Mesodermal cell (in vitro differentiated cells): Measurements from ENCODE around the gene SCP2.

Experiments used
- H3K27ac ChIP-seq: 2 replicates; pipeline ENCODE4 v1.7.0; 2013; ENCODE audit warnings: mild to moderate bottlenecking, low read depth, low read length, moderate library complexity; ENCODE audit not compliant: severe bottlenecking
- H3K36me3 ChIP-seq: 2 replicates; pipeline ENCODE4 v1.7.1; 2013; ENCODE audit warnings: mild to moderate bottlenecking, low read length, moderate library complexity; ENCODE audit not compliant: control insufficient read depth, insufficient read depth
- H3K4me1 ChIP-seq: one replicate; pipeline ENCODE4 v1.7.1; 2013; ENCODE audit warnings: mild to moderate bottlenecking, low read length; ENCODE audit not compliant: insufficient read depth, control insufficient read depth, poor library complexity, severe bottlenecking
- H3K4me3 ChIP-seq: 2 replicates; pipeline ENCODE4 v1.7.0; 2013; ENCODE audit warnings: low read length, control low read depth, mild to moderate bottlenecking; ENCODE audit not compliant: insufficient read depth, poor library complexity, severe bottlenecking; ENCODE audit errors: extremely low read depth
- H3K9me3 ChIP-seq: 2 replicates; pipeline ENCODE4 v1.7.1; 2013; ENCODE audit warnings: mild to moderate bottlenecking, low read length, moderate library complexity; ENCODE audit not compliant: control insufficient read depth
- WGBS, 2 experiments: methylation state at CpG; one replicate each; pipeline ENCODE4 v1.1.5; 2013; ENCODE audit warnings: missing lambda C conversion rate in 2 of 2; ENCODE audit not compliant: insufficient coverage in 2 of 2; 5-methylcytosine and 5-hydroxymethylcytosine counted together

Gene SCP2

GRCh38 chr1:53011175-53011574 is 84.1 kb downstream of the SCP2 start:
- Histone ChIP-seq H3K36me3 (no peaks in the 10 kb centered on the region), H3K4me3 (no peak overlapping the region), H3K4me1 (no peaks in the 10 kb centered on the region), H3K27ac (no peak overlapping the region), H3K9me3 (no peaks in the 10 kb centered on the region)
- WGBS, 2 experiments = 83% methylated on average over 2 of the region's 4 CpGs; no CpG with 5 or more reads in 1 of the 2 experiments

GRCh38 chr1:53014791-53015507 is 87.9 kb downstream of the SCP2 start:
- H3K9me3 ChIP-seq = no peaks in the 10 kb centered on the region
- no peaks in the 10 kb centered on the region for H3K36me3 ChIP-seq
- WGBS, 2 experiments = 0 to 2% methylated on average over 6 to 8 of the region's 9 CpGs
- H3K27ac ChIP-seq = no peak overlapping the region
- no peaks in the 10 kb centered on the region for H3K4me1 ChIP-seq
- H3K4me3 ChIP-seq = peak overlapping the region; percentile 51

GRCh38 chr1:53015508-53015860 is 88.4 kb downstream of the SCP2 start:
- no peak overlapping the region for H3K27ac ChIP-seq
- 10 to 31% methylated on average over 2 of the region's 3 CpGs for WGBS, 2 experiments
- H3K36me3 ChIP-seq = no peaks in the 10 kb centered on the region
- H3K9me3 ChIP-seq = no peaks in the 10 kb centered on the region
- H3K4me3 ChIP-seq = peak overlapping the region; percentile 51
- no peaks in the 10 kb centered on the region for H3K4me1 ChIP-seq

DNA sequence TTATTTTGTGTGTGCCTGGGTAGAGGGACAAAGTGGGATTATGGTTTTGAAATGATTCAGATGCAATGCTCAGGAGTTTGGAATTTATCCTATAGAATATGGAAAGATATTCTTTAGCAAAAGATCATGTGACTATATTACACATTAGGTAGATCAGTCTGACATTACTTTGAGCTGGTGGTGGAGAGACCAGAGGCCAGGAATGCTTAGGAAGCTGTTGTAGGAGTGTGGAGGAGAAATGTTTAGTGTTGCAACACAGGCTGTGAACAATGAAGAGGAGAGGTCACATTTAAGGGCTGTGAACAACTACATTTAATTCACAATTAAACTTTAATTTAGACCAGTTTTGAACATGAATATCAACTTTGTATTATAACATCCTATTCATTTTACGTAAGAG is 89.6 kb downstream of the SCP2 start:
- H3K36me3 ChIP-seq = no peaks in the 10 kb centered on the region
- no peak overlapping the region for H3K27ac ChIP-seq
- H3K4me1 ChIP-seq = no peaks in the 10 kb centered on the region
- H3K4me3 ChIP-seq = no peak overlapping the region
- WGBS, 2 experiments = no CpG with 5 or more reads among the region's 1 CpG
- H3K9me3 ChIP-seq = no peaks in the 10 kb centered on the region

DNA sequence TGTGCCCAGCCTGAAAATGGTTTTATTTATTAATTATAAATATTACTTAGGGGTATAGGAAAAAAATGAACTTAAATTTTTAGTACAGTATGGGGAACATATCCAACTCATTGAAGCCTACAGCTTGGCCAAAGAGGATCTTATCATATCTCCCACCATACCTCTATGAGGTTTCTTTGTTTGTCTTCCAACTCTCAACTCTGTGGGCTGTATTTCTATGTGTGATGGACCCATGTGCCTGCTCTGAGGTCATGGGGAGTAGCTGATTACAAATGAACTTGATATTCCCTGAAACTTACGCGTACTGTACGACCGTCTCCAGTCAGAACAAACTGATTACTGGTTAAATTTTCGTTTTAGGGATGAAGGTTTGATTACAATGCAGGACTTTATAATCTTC is 93.5 kb downstream of the SCP2 start:
- Histone ChIP-seq H3K9me3 (no peaks in the 10 kb centered on the region), H3K4me3 (no peak overlapping the region), H3K27ac (no peak overlapping the region), H3K4me1 (peaks cover 6% of the 10 kb centered on the region), H3K36me3 (no peaks in the 10 kb centered on the region)
- WGBS, 2 experiments = no CpG with 5 or more reads among the region's 5 CpGs

- no peaks in the 10 kb centered on the region for H3K9me3 ChIP-seq
- no peaks in the 10 kb centered on the region for H3K36me3 ChIP-seq
- H3K27ac ChIP-seq = no peak overlapping the region
- no CpG with 5 or more reads among the region's 1 CpG for WGBS, 2 experiments
- peaks cover 6% of the 10 kb centered on the region for H3K4me1 ChIP-seq
- no peak overlapping the region for H3K4me3 ChIP-seq
Measured at GRCh38 chr1:53022179-53022578, 95.1 kb downstream of the SCP2 start.

GRCh38 chr1:53023546-53023945 is 96.5 kb downstream of the SCP2 start:
- Histone ChIP-seq H3K4me1 (peaks cover 6% of the 10 kb centered on the region), H3K27ac (no peak overlapping the region)
- 92 to 94% methylated on average over 2 of the region's 3 CpGs for WGBS, 2 experiments

GRCh38 chr1:53024117-53024516 is 97.0 kb downstream of the SCP2 start:
- Histone ChIP-seq H3K4me3 (no peak overlapping the region), H3K9me3 (no peaks in the 10 kb centered on the region), H3K36me3 (peaks cover 2% of the 10 kb centered on the region), H3K4me1 (peaks cover 6% of the 10 kb centered on the region), H3K27ac (no peak overlapping the region)

More at GRCh38 chr1:53023546-53023945, 96.5 kb downstream of the SCP2 start:
- no peaks in the 10 kb centered on the region for H3K36me3 ChIP-seq
- no peak overlapping the region for H3K4me3 ChIP-seq
- H3K9me3 ChIP-seq = no peaks in the 10 kb centered on the region

- WGBS, 2 experiments = 80 to 89% methylated on average over 2 of the region's 2 CpGs
- Histone ChIP-seq H3K4me1 (peaks cover 6% of the 10 kb centered on the region), H3K36me3 (peaks cover 11% of the 10 kb centered on the region), H3K4me3 (no peak overlapping the region), H3K9me3 (no peaks in the 10 kb centered on the region), H3K27ac (no peak overlapping the region)
Measured at GRCh38 chr1:53025034-53025768, 98.1 kb downstream of the SCP2 start.

DNA sequence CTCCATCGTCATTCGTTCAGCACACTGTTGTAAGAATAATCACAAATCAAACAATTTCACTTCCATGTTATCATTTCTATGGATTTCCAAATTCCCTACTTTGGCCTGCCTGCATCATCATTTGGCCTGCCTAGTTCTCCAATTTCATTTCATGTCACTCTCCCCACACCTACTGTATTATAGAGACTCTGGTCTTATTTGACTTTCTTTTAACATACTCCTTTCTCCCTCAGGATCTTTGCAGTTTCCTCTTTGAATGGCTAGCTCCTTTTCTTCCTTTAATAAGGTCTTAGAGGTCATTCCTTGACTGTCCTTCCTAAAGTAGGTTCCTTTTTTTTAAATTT is 98.7 kb downstream of the SCP2 start:
- Histone ChIP-seq H3K36me3 (peaks cover 11% of the 10 kb centered on the region), H3K4me1 (peaks cover 6% of the 10 kb centered on the region), H3K4me3 (no peak overlapping the region), H3K27ac (no peak overlapping the region), H3K9me3 (no peaks in the 10 kb centered on the region)
- 94 to 96% methylated on average over 2 of the region's 2 CpGs for WGBS, 2 experiments

DNA sequence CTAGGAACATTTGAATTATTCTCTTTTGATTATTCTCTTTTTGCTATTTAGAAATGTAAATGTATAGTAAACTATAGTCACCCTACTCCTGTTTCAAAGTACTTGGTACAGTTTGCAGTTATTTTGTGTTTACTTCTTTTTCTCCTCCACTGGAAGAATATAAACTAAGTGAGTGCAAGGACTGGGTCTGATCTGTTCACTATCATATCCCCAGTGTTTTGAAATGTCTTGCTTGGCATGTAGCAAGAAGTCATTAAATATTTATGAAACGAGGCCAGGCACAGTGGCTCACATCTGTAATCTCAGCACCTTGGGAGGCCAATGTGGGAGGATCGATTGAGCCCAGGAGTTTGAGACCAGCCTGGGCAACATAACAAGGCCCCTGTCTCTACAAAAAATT is 99.2 kb downstream of the SCP2 start:
- Histone ChIP-seq H3K4me1 (peaks cover 6% of the 10 kb centered on the region), H3K27ac (no peak overlapping the region), H3K36me3 (peaks cover 11% of the 10 kb centered on the region), H3K9me3 (no peaks in the 10 kb centered on the region), H3K4me3 (no peak overlapping the region)
- WGBS, 2 experiments = 67 to 87% methylated on average over 1 to 2 of the region's 2 CpGs
